Progenitor cell of endocrine pancreas (in vitro differentiated cells): ENCODE measurements around the gene PARVG. TPM values are rescaled to one million over a fixed set of nuclear protein-coding genes. Genes with fewer than 3 reads are reported as not detected.

ENCODE experiments used
- DNase-seq: peaks from one replicate; pipeline ENCODE4 v3.0.0; 2021; ENCODE audit warnings: low spot score; ENCODE audit not compliant: unreplicated experiment
- H3K27ac Mint-ChIP-seq: 2 replicates; pipeline ENCODE4 v1.8.0; 2021; ENCODE audit warnings: mild to moderate bottlenecking, moderate library complexity, mixed read lengths
- H3K27me3 Mint-ChIP-seq: 2 replicates; pipeline ENCODE4 v1.8.0; 2021; ENCODE audit warnings: mixed read lengths
- H3K36me3 Mint-ChIP-seq: 2 replicates; pipeline ENCODE4 v1.8.0; 2022; ENCODE audit warnings: mixed read lengths; ENCODE audit not compliant: insufficient read depth
- H3K4me1 Mint-ChIP-seq: 2 replicates; pipeline ENCODE4 v1.8.0; 2021; ENCODE audit warnings: low read depth, mixed read lengths
- H3K4me3 Mint-ChIP-seq: 2 replicates; pipeline ENCODE4 v1.8.0; 2021; ENCODE audit warnings: low read depth, mild to moderate bottlenecking, moderate library complexity, mixed read lengths
- H3K9me3 Mint-ChIP-seq: 2 replicates; pipeline ENCODE4 v1.8.0; 2021; ENCODE audit warnings: low read depth, mixed read lengths
- total RNA-seq: library from RNA; stranded (reverse); gene quantifications from 2 replicates; pipeline ENCODE4 v1.2.1, GENCODE V29; 2021
- TF ChIP-seq, protein P1 (sequence below): fragments of 200-600 bp; sonication (generic); IDR thresholded peaks from one replicate; pipeline ENCODE4 v1.5.0; 2021; ENCODE audit warnings: antibody characterized with exemption, mild to moderate bottlenecking; ENCODE audit not compliant: unreplicated experiment

Gene PARVG
- total RNA-seq, 1 donor from 2014 or later = not detected

DNA sequence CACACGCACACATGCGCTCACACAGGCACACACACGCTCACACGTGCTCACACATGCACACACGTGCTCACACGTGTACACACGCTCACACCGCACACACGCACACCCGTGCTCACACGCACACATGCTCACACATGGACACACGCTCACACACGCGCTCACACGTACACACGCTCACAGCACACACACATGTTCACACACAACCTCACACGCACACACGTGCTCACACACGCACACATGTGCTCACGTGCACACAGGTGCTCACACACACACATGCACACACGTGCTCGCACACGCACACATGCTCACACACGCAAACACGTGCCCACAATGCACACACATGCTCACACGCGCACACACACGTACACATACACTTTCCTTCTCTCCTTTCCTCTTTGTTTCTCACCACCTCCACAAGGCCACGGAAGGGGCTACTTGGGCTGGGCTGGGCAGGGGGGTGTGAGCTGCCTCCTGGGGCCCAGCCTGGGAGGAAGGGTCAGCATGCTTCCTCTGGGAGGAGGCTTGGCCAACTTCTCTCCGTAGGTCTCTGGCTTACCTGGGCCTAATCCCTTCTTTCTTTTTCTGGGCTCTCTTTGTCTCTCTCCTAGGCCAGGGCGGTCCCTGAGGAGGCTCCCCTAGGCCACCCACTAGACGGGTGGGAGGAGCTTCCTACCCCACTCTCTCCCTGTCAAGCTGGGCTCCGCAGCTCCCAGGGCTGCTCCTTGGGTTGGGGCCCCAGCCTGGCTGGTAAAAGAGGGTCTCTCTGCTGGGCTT is 34.5 kb upstream of the PARVG start:
- DNase-seq = no peak
- Mint-ChIP-seq H3K36me3 (no peaks in the 10 kb centered on the region), H3K4me1 (peaks cover 3% of the 10 kb centered on the region), H3K9me3 (no peaks in the 10 kb centered on the region), H3K27ac (no peak overlapping the region), H3K27me3 (peaks cover 39% of the 10 kb centered on the region), H3K4me3 (no peak overlapping the region)
- TF ChIP-seq, protein P1, sequence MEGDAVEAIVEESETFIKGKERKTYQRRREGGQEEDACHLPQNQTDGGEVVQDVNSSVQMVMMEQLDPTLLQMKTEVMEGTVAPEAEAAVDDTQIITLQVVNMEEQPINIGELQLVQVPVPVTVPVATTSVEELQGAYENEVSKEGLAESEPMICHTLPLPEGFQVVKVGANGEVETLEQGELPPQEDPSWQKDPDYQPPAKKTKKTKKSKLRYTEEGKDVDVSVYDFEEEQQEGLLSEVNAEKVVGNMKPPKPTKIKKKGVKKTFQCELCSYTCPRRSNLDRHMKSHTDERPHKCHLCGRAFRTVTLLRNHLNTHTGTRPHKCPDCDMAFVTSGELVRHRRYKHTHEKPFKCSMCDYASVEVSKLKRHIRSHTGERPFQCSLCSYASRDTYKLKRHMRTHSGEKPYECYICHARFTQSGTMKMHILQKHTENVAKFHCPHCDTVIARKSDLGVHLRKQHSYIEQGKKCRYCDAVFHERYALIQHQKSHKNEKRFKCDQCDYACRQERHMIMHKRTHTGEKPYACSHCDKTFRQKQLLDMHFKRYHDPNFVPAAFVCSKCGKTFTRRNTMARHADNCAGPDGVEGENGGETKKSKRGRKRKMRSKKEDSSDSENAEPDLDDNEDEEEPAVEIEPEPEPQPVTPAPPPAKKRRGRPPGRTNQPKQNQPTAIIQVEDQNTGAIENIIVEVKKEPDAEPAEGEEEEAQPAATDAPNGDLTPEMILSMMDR = no peak

GRCh38 chr22:44147008-44147645 is 33.6 kb upstream of the PARVG start:
- H3K36me3 Mint-ChIP-seq = no peaks in the 10 kb centered on the region
- no peak for DNase-seq
- H3K9me3 Mint-ChIP-seq = no peaks in the 10 kb centered on the region
- peaks cover 39% of the 10 kb centered on the region for H3K27me3 Mint-ChIP-seq
- TF ChIP-seq, protein P1 = no peak
- peaks cover 3% of the 10 kb centered on the region for H3K4me1 Mint-ChIP-seq
- no peak overlapping the region for H3K4me3 Mint-ChIP-seq
- no peak overlapping the region for H3K27ac Mint-ChIP-seq

GRCh38 chr22:44147821-44148574 is 32.7 kb upstream of the PARVG start:
- Mint-ChIP-seq H3K27me3 (peaks cover 39% of the 10 kb centered on the region), H3K4me3 (no peak overlapping the region), H3K4me1 (peaks cover 3% of the 10 kb centered on the region), H3K27ac (no peak overlapping the region), H3K9me3 (no peaks in the 10 kb centered on the region), H3K36me3 (no peaks in the 10 kb centered on the region)
- DNase-seq = no peak
- TF ChIP-seq, protein P1 = no peak

DNA sequence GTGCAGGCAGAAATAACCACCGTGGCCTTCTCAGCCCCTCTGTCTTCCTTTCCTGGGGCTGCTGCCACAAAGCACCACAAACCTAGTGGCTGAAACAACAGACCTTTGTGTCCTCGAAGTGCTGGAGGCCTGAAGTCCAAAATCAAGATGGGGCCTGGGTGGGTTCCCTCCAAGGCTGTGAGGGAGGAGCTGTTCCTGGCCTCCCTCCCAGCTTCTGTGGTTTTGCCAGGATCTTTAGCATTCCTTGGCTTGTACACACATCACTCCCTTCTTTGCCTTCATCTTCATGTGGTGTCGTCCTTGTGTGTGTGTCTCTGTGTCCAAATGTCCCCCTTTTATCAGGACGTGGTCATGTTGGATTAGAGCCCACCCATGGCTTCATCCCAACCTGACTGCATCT is 29.0 kb upstream of the PARVG start:
- H3K4me1 Mint-ChIP-seq = peaks cover 3% of the 10 kb centered on the region
- no peak overlapping the region for H3K4me3 Mint-ChIP-seq
- TF ChIP-seq, protein P1 = no peak
- H3K36me3 Mint-ChIP-seq = no peaks in the 10 kb centered on the region
- no peak overlapping the region for H3K27ac Mint-ChIP-seq
- H3K27me3 Mint-ChIP-seq = peaks cover 26% of the 10 kb centered on the region
- DNase-seq = no peak
- no peaks in the 10 kb centered on the region for H3K9me3 Mint-ChIP-seq

- Mint-ChIP-seq H3K27ac (no peak overlapping the region), H3K36me3 (no peaks in the 10 kb centered on the region), H3K27me3 (peaks cover 6% of the 10 kb centered on the region), H3K4me3 (no peak overlapping the region), H3K9me3 (no peaks in the 10 kb centered on the region), H3K4me1 (no peaks in the 10 kb centered on the region)
- TF ChIP-seq, protein P1 = no peak
- DNase-seq = no peak
Measured at GRCh38 chr22:44153710-44154109, 27.0 kb upstream of the PARVG start.
